Activated T-helper 1 cell treated with Interleukin-2 at 50 U/mL for 16 hours (primary cell): ENCODE results near the gene MUC3A.
"Not testable (repeated sequence)": the region's sequence is repeated elsewhere in the genome, so short reads cannot be mapped to it uniquely, and the experiment has no call there.

Experiments
- DNase-seq: peaks from one replicate; pipeline ENCODE4 v3.0.0-alpha.2; 2020; ENCODE audit warnings: low read depth

MUC3A gene

GRCh38 chr7:100949227-100949932 is at the start of gene MUC3A:
Gene MUC3A (plus strand): TSS chr7:100949534. CDS start chr7:100949625, 91 bp downstream.
- DNase-seq, result no peak

GRCh38 chr7:100900978-100901377 is 48.4 kb upstream of the MUC3A start:
- no peak for DNase-seq

GRCh38 chr7:100901921-100902332 is 47.4 kb upstream of the MUC3A start:
- DNase-seq, result no peak

- DNase-seq, result no peak
Observed at GRCh38 chr7:100902638-100903037, 46.7 kb upstream of the MUC3A start.

- DNase-seq, result no peak
Observed at GRCh38 chr7:100908512-100908911, 40.8 kb upstream of the MUC3A start.

- not testable (repeated sequence) for DNase-seq
Observed at GRCh38 chr7:100910443-100910842, 38.9 kb upstream of the MUC3A start.

- DNase-seq, result no peak
Observed at GRCh38 chr7:100911484-100911883, 37.9 kb upstream of the MUC3A start.

GRCh38 chr7:100914208-100914878 is 35.0 kb upstream of the MUC3A start:
- DNase-seq, result no peak

GRCh38 chr7:100914879-100915447 is 34.4 kb upstream of the MUC3A start:
- DNase-seq, result no peak

GRCh38 chr7:100919335-100919734 is 30.0 kb upstream of the MUC3A start:
- not testable (repeated sequence) for DNase-seq

- not testable (repeated sequence) for DNase-seq
Observed at GRCh38 chr7:100919779-100920437, 29.4 kb upstream of the MUC3A start.

GRCh38 chr7:100921039-100921438 is 28.3 kb upstream of the MUC3A start:
- DNase-seq, result no peak

GRCh38 chr7:100923616-100924015 is 25.7 kb upstream of the MUC3A start:
- not testable (repeated sequence) for DNase-seq

GRCh38 chr7:100929808-100930174 is 19.5 kb upstream of the MUC3A start:
- no peak for DNase-seq

GRCh38 chr7:100933734-100934133 is 15.6 kb upstream of the MUC3A start:
- no peak for DNase-seq

GRCh38 chr7:100935381-100935780 is 14.0 kb upstream of the MUC3A start:
- DNase-seq, result not testable (repeated sequence)

- DNase-seq, result not testable (repeated sequence)
Observed at GRCh38 chr7:100936167-100936566, 13.2 kb upstream of the MUC3A start.

GRCh38 chr7:100942045-100942774 is 7.1 kb upstream of the MUC3A start:
- DNase-seq, result no peak

- no peak for DNase-seq
Observed at GRCh38 chr7:100943693-100944092, 5.6 kb upstream of the MUC3A start.

GRCh38 chr7:100944138-100944537 is 5.2 kb upstream of the MUC3A start:
- no peak for DNase-seq

GRCh38 chr7:100946111-100946510 is 3.2 kb upstream of the MUC3A start:
- no peak for DNase-seq

GRCh38 chr7:100946766-100947365 is 2.5 kb upstream of the MUC3A start:
- no peak for DNase-seq
